Trophoblast cell (in vitro differentiated cells and primary cell): ENCODE data around the gene RARA.

Experiments
- DNase-seq, 2 donors: peaks; one replicate each; pipeline ENCODE4 v3.0.0-alpha.2; 2016
- H2AFZ ChIP-seq: 2 replicates; pipeline ENCODE4 v1.6.1; 2013; ENCODE audit warnings: low read length, moderate library complexity, mild to moderate bottlenecking; ENCODE audit not compliant: insufficient read depth, poor library complexity
- H2AK5ac ChIP-seq: 2 replicates; pipeline ENCODE4 v1.6.1; 2013; ENCODE audit warnings: mild to moderate bottlenecking, low read length
- H2BK120ac ChIP-seq: 2 replicates; pipeline ENCODE4 v1.6.1; 2013; ENCODE audit warnings: low read length, mild to moderate bottlenecking, moderate library complexity; ENCODE audit not compliant: insufficient read depth, poor library complexity
- H2BK12ac ChIP-seq: 2 replicates; pipeline ENCODE4 v1.6.1; 2013; ENCODE audit warnings: mild to moderate bottlenecking, low read length, moderate library complexity
- H2BK5ac ChIP-seq: 2 replicates; pipeline ENCODE4 v1.6.1; 2013; ENCODE audit warnings: low read length, low read depth, moderate library complexity, mild to moderate bottlenecking; ENCODE audit not compliant: poor library complexity
- H3K14ac ChIP-seq: 2 replicates; pipeline ENCODE4 v1.6.1; 2013; ENCODE audit warnings: mild to moderate bottlenecking, low read length
- H3K18ac ChIP-seq: 2 replicates; pipeline ENCODE4 v1.6.1; 2013; ENCODE audit warnings: mild to moderate bottlenecking, low read length
- H3K23ac ChIP-seq: 2 replicates; pipeline ENCODE4 v1.6.1; 2013; ENCODE audit warnings: low read length
- H3K27ac ChIP-seq: 2 replicates; pipeline ENCODE4 v1.5.1; 2013; ENCODE audit warnings: low read depth, mild to moderate bottlenecking, inconsistent platforms, low read length, moderate library complexity
- H3K27me3 ChIP-seq: 2 replicates; pipeline ENCODE4 v1.6.1; 2013; ENCODE audit warnings: inconsistent platforms, mild to moderate bottlenecking, low read length, moderate library complexity; ENCODE audit not compliant: insufficient read depth
- H3K36me3 ChIP-seq, 2 experiments: 1 replicate in 1 of 2; 2 replicates in 1 of 2; pipeline ENCODE4 v1.6.1; 2013; ENCODE audit warnings: low read length in 2 of 2, mild to moderate bottlenecking in 2 of 2, moderate library complexity in 1 of 2; ENCODE audit not compliant: insufficient read depth in 2 of 2, control insufficient read depth in 1 of 2
- H3K4ac ChIP-seq: 2 replicates; pipeline ENCODE4 v1.6.1; 2013; ENCODE audit warnings: low read depth, mild to moderate bottlenecking, low read length, moderate library complexity
- H3K4me1 ChIP-seq, 2 experiments: 1 replicate in 1 of 2; 2 replicates in 1 of 2; pipeline ENCODE4 v1.6.1; 2013; ENCODE audit warnings: low read length in 2 of 2, mild to moderate bottlenecking in 2 of 2, moderate library complexity in 1 of 2; ENCODE audit not compliant: insufficient read depth in 2 of 2, control insufficient read depth in 1 of 2
- H3K4me2 ChIP-seq: 2 replicates; pipeline ENCODE4 v1.6.1; 2013; ENCODE audit warnings: inconsistent platforms, mild to moderate bottlenecking, low read length, moderate library complexity
- H3K4me3 ChIP-seq: 2 replicates; pipeline ENCODE4 v1.5.1; 2013; ENCODE audit warnings: mild to moderate bottlenecking, low read depth, low read length, inconsistent platforms
- H3K79me1 ChIP-seq: one replicate; pipeline ENCODE4 v1.6.1; 2013; ENCODE audit warnings: low read length
- H3K79me2 ChIP-seq: 2 replicates; pipeline ENCODE4 v1.6.1; 2013; ENCODE audit warnings: low read length, mild to moderate bottlenecking; ENCODE audit not compliant: control insufficient read depth, insufficient read depth, poor library complexity
- H3K9ac ChIP-seq: 2 replicates; pipeline ENCODE4 v1.6.1; 2013; ENCODE audit warnings: mild to moderate bottlenecking, low read length
- H3K9me3 ChIP-seq: 2 replicates; pipeline ENCODE4 v1.6.1; 2013; ENCODE audit warnings: low read depth, mild to moderate bottlenecking, control low read depth, inconsistent platforms, low read length; ENCODE audit not compliant: insufficient read depth
- H4K12ac ChIP-seq: 2 replicates; pipeline ENCODE4 v1.6.1; 2013; ENCODE audit warnings: low read depth, mild to moderate bottlenecking, low read length, moderate library complexity
- H4K8ac ChIP-seq: 2 replicates; pipeline ENCODE4 v1.6.1; 2013; ENCODE audit warnings: low read depth, mild to moderate bottlenecking, low read length, moderate library complexity
- H4K91ac ChIP-seq: one replicate; pipeline ENCODE4 v1.6.1; 2013; ENCODE audit warnings: low read depth, mild to moderate bottlenecking, low read length, moderate library complexity
- WGBS: extraction: QIAGEN DNeasy Blood & Tissue Kit; methylation state at CpG from one replicate; pipeline ENCODE4 v1.1.7; 2013; ENCODE audit warnings: missing lambda C conversion rate; ENCODE audit not compliant: insufficient read length, insufficient coverage; ENCODE audit errors: extremely low coverage; 5-methylcytosine and 5-hydroxymethylcytosine counted together

Gene RARA

GRCh38 chr17:40343219-40344119 is 34.5 kb downstream of the RARA start:
- peak in 1 of 2 donors; percentile 28 for DNase-seq
- Histone ChIP-seq H3K79me1 (peaks cover 30% of the 10 kb centered on the region), H3K23ac (no peak overlapping the region), H4K91ac (peak overlapping the region; percentile 80), H2BK120ac (no peak overlapping the region), H4K12ac (no peak overlapping the region), H2BK12ac (peak overlapping the region; percentile 20), H3K9me3 (no peaks in the 10 kb centered on the region), H4K8ac (no peak overlapping the region), H3K4me3 (peak overlapping the region; percentile 83), H3K36me3 (peaks cover 4% of the 10 kb centered on the region in 2 experiments), H2AFZ (peak overlapping the region; percentile 17), H3K27ac (no peak overlapping the region), H3K18ac (peak overlapping the region; percentile 33), H2BK5ac (no peak overlapping the region), H3K4me2 (peak overlapping the region; percentile 89), H3K79me2 (peaks cover 10% of the 10 kb centered on the region), H3K4ac (peak overlapping the region; percentile 31), H3K27me3 (no peaks in the 10 kb centered on the region), H3K9ac (peak overlapping the region; percentile 12), H3K14ac (peak overlapping the region; percentile 13), H2AK5ac (peak overlapping the region; percentile 7), H3K4me1 (peaks cover 32 to 44% of the 10 kb centered on the region in 2 experiments)
- no CpG with 5 or more reads among the region's 15 CpGs for WGBS

- Histone ChIP-seq H3K79me1 (peaks cover 30% of the 10 kb centered on the region), H2AFZ (peak overlapping the region; percentile 7), H3K4me1 (peaks cover 35 to 46% of the 10 kb centered on the region in 2 experiments), H3K14ac (peak overlapping the region; percentile 61), H3K4me2 (peak overlapping the region; percentile 89), H3K9ac (no peak overlapping the region), H4K91ac (peak overlapping the region; percentile 80), H3K9me3 (no peaks in the 10 kb centered on the region), H3K18ac (peak overlapping the region; percentile 71), H3K4ac (peak overlapping the region; percentile 37), H2BK12ac (peak overlapping the region; percentile 70), H3K23ac (no peak overlapping the region), H4K12ac (no peak overlapping the region), H3K27ac (peak overlapping the region; percentile 30), H2BK5ac (peak overlapping the region; percentile 49), H3K4me3 (no peak overlapping the region), H3K27me3 (no peaks in the 10 kb centered on the region), H4K8ac (peak overlapping the region; percentile 77), H3K79me2 (peaks cover 10% of the 10 kb centered on the region), H2BK120ac (peak overlapping the region; percentile 91), H3K36me3 (peaks cover 12 to 13% of the 10 kb centered on the region in 2 experiments), H2AK5ac (peak overlapping the region; percentile 65)
- no peak for DNase-seq
- WGBS = no CpG with 5 or more reads among the region's 7 CpGs
These were observed 35.6 kb downstream of the RARA start for GRCh38 chr17:40344421-40345160.

DNA sequence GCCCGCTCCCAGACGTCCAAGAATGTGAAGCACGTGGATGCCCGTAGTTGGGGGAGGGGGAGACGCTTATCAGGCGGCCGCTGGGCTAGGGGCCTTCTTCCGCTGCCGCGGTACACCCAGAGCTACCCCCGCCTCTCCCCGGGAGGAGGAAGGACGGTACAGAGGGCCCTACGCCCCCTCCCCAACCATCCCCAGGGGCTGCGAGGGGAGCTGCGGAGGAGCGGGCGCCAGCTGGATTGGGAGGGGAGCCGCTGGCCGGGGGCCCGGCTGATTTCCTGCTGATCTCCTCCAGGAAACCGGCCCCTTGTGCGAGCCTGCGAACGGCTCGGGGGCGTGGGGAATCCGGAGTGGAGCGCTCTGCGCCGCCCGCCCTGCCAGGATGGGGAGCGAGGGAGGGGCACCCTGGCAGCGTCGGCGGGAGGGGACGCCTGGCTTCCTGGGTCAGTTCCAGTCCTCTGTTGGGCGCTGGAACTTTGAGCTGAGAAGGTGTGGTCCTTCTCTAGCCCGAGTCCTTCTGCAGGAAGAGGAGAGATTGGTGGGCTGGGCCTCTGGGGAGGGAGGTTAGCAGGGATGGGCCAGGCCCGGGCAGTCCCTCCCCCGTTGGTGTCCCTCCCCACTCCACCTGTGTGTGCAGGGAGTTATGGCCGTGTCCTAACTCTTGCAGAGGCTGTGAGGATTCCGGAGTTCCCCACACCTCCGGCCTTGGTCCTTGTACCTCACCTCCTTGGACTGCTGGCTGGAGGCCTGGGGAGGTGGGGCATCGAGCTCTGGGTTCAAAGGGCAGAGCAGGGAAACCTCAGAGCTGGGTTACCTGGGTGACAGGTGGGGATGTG is 36.4 kb downstream of the RARA start:
- Histone ChIP-seq H3K14ac (peak overlapping the region; percentile 55), H2BK120ac (peak overlapping the region; percentile 91), H4K91ac (peak overlapping the region; percentile 80), H3K9ac (peak overlapping the region; percentile 71), H2AFZ (peak overlapping the region; percentile 53), H3K79me1 (peaks cover 30% of the 10 kb centered on the region), H3K4me2 (peak overlapping the region; percentile 89), H3K18ac (peak overlapping the region; percentile 91), H2BK5ac (peak overlapping the region; percentile 49), H4K8ac (peak overlapping the region; percentile 77), H4K12ac (peak overlapping the region; percentile 11), H2AK5ac (peak overlapping the region; percentile 47), H3K4me3 (peak overlapping the region; percentile 67), H3K79me2 (peaks cover 10% of the 10 kb centered on the region), H2BK12ac (peak overlapping the region; percentile 61), H3K9me3 (no peaks in the 10 kb centered on the region), H3K27me3 (no peaks in the 10 kb centered on the region), H3K4ac (no peak overlapping the region), H3K23ac (no peak overlapping the region), H3K36me3 (peaks cover 18 to 19% of the 10 kb centered on the region in 2 experiments), H3K27ac (peak overlapping the region; percentile 82), H3K4me1 (peaks cover 42 to 52% of the 10 kb centered on the region in 2 experiments)
- peak; percentile 74 to 79 for DNase-seq
- WGBS = no CpG with 5 or more reads among the region's 45 CpGs
